Measurements from ENCODE around the gene MOB3A. TPM values are rescaled to one million over a fixed set of nuclear protein-coding genes. Genes with fewer than 3 reads are reported as not detected.
A peak's percentile ranks its signal among the peaks of the same experiment; 100 is the strongest.

The MOB3A gene
- total and polyA plus RNA-seq, 2 of the 13 experiments (the other 11 are each of a cell fraction or from before 2014, with no cell fraction given), result 3.5 to 17.8 TPM

DNA sequence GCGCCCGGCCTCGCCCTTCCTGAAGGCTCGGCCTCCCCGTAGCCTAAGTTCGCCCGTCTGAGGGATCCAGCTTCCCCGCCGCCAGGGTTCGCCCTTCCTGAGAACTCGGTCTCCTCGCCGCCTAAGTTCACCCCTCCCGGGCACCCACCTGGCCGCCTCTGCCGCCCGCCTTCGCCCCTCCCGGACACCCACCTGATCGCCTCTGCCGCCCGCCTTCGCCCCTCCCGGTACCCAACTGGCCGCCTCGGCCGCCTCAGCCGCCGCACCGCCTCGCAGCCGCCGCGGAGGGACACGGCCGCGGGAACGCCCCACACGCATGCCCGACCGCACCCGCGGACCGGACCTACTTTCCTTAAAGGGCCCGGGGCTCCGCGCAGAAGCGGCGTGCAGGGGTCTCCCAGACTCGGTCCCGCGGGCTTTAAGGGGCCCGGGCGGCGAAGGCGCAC lies at the start of gene MOB3A (continued):
- TF ChIP-seq, protein P1, sequence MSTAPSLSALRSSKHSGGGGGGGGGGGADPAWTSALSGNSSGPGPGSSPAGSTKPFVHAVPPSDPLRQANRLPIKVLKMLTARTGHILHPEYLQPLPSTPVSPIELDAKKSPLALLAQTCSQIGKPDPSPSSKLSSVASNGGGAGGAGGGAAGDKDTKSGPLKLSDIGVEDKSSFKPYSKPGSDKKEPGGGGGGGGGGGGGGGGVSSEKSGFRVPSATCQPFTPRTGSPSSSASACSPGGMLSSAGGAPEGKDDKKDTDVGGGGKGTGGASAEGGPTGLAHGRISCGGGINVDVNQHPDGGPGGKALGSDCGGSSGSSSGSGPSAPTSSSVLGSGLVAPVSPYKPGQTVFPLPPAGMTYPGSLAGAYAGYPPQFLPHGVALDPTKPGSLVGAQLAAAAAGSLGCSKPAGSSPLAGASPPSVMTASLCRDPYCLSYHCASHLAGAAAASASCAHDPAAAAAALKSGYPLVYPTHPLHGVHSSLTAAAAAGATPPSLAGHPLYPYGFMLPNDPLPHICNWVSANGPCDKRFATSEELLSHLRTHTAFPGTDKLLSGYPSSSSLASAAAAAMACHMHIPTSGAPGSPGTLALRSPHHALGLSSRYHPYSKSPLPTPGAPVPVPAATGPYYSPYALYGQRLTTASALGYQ (CRISPR knock-in tag; IDR thresholded peaks at IDR 0.05), result peak; percentile 61; the same call in 1 of the 2 replicates
- TF ChIP-seq STAG1 (CRISPR knock-in tag; IDR thresholded peaks at IDR 0.05), result peak; percentile 18; the same call in 1 of the 2 replicates
- 0 out of 2 replicates have a peak, but pooled peaks have one; percentile 16 for TF ChIP-seq JUN (CRISPR knock-in tag; IDR thresholded peaks at IDR 0.05)
- TF ChIP-seq HNRNPK (IDR thresholded peaks at IDR 0.05; ENCODE audit: low read depth, low read length, poor library complexity, severe bottlenecking), result peak; percentile 75
- no peak for TF ChIP-seq ZNF549 (CRISPR knock-in tag; IDR thresholded peaks at IDR 0.05)
- TF ChIP-seq, protein P2, sequence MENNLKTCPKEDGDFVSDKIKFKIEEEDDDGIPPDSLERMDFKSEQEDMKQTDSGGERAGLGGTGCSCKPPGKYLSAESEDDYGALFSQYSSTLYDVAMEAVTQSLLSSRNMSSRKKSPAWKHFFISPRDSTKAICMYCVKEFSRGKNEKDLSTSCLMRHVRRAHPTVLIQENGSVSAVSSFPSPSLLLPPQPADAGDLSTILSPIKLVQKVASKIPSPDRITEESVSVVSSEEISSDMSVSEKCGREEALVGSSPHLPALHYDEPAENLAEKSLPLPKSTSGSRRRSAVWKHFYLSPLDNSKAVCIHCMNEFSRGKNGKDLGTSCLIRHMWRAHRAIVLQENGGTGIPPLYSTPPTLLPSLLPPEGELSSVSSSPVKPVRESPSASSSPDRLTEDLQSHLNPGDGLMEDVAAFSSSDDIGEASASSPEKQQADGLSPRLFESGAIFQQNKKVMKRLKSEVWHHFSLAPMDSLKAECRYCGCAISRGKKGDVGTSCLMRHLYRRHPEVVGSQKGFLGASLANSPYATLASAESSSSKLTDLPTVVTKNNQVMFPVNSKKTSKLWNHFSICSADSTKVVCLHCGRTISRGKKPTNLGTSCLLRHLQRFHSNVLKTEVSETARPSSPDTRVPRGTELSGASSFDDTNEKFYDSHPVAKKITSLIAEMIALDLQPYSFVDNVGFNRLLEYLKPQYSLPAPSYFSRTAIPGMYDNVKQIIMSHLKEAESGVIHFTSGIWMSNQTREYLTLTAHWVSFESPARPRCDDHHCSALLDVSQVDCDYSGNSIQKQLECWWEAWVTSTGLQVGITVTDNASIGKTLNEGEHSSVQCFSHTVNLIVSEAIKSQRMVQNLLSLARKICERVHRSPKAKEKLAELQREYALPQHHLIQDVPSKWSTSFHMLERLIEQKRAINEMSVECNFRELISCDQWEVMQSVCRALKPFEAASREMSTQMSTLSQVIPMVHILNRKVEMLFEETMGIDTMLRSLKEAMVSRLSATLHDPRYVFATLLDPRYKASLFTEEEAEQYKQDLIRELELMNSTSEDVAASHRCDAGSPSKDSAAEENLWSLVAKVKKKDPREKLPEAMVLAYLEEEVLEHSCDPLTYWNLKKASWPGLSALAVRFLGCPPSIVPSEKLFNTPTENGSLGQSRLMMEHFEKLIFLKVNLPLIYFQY (CRISPR knock-in tag; IDR thresholded peaks at IDR 0.05; ENCODE audit: borderline replicate concordance), result no peak
- no peak for TF ChIP-seq DR1 (CRISPR knock-in tag; IDR thresholded peaks at IDR 0.05)
- peak; percentile 66; the same call in 1 of the 2 replicates for TF ChIP-seq ERF (CRISPR knock-in tag; IDR thresholded peaks at IDR 0.05)
- TF ChIP-seq, protein P3, sequence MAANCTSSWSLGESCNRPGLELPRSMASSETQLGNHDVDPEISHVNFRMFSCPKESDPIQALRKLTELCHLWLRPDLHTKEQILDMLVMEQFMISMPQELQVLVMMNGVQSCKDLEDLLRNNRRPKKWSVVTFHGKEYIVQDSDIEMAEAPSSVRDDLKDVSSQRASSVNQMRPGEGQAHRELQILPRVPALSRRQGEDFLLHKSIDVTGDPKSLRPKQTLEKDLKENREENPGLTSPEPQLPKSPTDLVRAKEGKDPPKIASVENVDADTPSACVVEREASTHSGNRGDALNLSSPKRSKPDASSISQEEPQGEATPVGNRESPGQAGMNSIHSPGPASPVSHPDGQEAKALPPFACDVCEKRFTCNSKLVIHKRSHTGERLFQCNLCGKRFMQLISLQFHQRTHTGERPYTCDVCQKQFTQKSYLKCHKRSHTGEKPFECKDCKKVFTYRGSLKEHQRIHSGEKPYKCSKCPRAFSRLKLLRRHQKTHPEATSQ (CRISPR knock-in tag; IDR thresholded peaks at IDR 0.05; ENCODE audit: borderline replicate concordance), result no peak
- TF ChIP-seq RFX5 (IDR thresholded peaks at IDR 0.05; ENCODE audit: low read depth, low read length), result peak; percentile 5; the same call in 1 of the 2 replicates
- TF ChIP-seq SYNCRIP (IDR thresholded peaks at IDR 0.05; ENCODE audit: insufficient read depth, low read depth, low read length), result no peak
- peak; percentile 84 for TF ChIP-seq NFKB2 (CRISPR knock-in tag; IDR thresholded peaks at IDR 0.05; ENCODE audit: borderline replicate concordance)
- TF ChIP-seq HDAC1 (CRISPR knock-in tag; IDR thresholded peaks at IDR 0.05), result peak; percentile 78; the same call in 1 of the 2 replicates
- TF ChIP-seq ZNF350 (CRISPR knock-in tag; IDR thresholded peaks at IDR 0.05; ENCODE audit: borderline replicate concordance, low read depth), result no peak; the same call in 1 of the 2 replicates
- TF ChIP-seq ZNF205 (CRISPR knock-in tag; IDR thresholded peaks at IDR 0.05), result peak; percentile 90; the same call in 1 of the 2 replicates
- TF ChIP-seq, protein P4, sequence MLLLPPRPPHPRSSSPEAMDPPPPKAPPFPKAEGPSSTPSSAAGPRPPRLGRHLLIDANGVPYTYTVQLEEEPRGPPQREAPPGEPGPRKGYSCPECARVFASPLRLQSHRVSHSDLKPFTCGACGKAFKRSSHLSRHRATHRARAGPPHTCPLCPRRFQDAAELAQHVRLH (CRISPR knock-in tag; IDR thresholded peaks at IDR 0.05; ENCODE audit: borderline replicate concordance, low read depth), result 0 out of 2 replicates have a peak, but pooled peaks have one; percentile 40
- peak; percentile 56; the same call in 1 of the 2 replicates for TF ChIP-seq ZFP1 (CRISPR knock-in tag; IDR thresholded peaks at IDR 0.05)
- TF ChIP-seq SETDB1 (CRISPR knock-in tag; IDR thresholded peaks at IDR 0.05; ENCODE audit: borderline replicate concordance), result no peak
- peak; percentile 87 for TF ChIP-seq ATF7-NPFF (CRISPR knock-in tag; IDR thresholded peaks at IDR 0.05; ENCODE audit: low read depth)
- TF ChIP-seq ZSCAN20 (CRISPR knock-in tag; IDR thresholded peaks at IDR 0.05; ENCODE audit: borderline replicate concordance), result 0 out of 2 replicates have a peak, but pooled peaks have one; percentile 68
- no peak for TF ChIP-seq ZSCAN30 (CRISPR knock-in tag; IDR thresholded peaks at IDR 0.05)
- TF ChIP-seq, protein P5, sequence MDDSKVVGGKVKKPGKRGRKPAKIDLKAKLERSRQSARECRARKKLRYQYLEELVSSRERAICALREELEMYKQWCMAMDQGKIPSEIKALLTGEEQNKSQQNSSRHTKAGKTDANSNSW (CRISPR knock-in tag; IDR thresholded peaks at IDR 0.05; ENCODE audit: borderline replicate concordance), result 0 out of 2 replicates have a peak, but pooled peaks have one; percentile 18

Data from HepG2 (cell line).